NCI-H2107 (cell line): Measurements from ENCODE around the gene ZNF514.
A peak's percentile ranks its signal among the peaks of the same experiment; 100 is the strongest.
"Not testable (repeated sequence)": the region's sequence is repeated elsewhere in the genome, so short reads cannot be mapped to it uniquely, and the experiment has no call there.

Experiments used
- DNase-seq: peaks from one replicate; lab custom pipeline; 2025; lab: John Stamatoyannopoulos, UW

The ZNF514 gene

DNA sequence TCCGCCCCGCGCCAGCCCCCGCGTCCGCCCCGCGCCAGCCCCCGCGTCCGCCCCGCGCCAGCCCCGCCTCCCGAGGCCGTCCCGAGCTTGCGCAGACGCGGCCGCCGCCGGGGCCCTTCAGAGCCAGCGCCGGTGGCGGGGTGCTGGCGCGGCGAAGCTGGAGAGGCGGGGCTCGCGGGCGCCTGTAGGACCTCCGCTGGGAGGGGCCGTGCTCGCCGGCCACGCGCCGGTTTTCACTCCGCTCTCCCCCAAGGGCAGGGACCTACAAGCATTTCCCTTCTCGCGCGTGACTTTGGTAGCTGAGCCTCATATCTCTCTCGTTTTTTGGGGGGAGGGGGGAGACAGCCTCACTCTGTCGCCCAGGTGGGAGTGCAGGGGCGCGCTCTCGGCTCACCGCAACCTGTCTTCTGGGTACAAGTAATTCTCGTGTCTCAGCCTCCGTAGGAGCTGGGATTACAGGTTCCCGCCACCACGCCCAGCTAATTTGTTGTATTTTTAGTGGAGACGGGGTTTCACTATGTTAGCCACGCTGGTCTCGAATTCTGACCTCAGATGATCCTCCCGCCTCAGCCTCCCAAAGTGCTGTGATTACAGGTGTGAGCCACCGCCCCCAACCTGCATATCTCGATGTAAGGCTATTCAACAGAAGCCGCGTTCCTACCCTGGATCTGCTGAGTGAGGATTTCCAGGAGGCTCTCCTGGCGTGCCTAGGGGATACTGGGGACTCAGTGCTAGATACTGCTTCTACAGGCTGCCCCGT, at the start of gene ZNF514:
Gene ZNF514 (minus strand): TSS at position 159 of the 760 bp plus-strand sequence. CDS start 6,595 bp downstream, outside the sequence.
- no peak for DNase-seq

- no peak for DNase-seq
Measured at GRCh38 chr2:95208106-95208505, 48.5 kb upstream of the ZNF514 start.

DNA sequence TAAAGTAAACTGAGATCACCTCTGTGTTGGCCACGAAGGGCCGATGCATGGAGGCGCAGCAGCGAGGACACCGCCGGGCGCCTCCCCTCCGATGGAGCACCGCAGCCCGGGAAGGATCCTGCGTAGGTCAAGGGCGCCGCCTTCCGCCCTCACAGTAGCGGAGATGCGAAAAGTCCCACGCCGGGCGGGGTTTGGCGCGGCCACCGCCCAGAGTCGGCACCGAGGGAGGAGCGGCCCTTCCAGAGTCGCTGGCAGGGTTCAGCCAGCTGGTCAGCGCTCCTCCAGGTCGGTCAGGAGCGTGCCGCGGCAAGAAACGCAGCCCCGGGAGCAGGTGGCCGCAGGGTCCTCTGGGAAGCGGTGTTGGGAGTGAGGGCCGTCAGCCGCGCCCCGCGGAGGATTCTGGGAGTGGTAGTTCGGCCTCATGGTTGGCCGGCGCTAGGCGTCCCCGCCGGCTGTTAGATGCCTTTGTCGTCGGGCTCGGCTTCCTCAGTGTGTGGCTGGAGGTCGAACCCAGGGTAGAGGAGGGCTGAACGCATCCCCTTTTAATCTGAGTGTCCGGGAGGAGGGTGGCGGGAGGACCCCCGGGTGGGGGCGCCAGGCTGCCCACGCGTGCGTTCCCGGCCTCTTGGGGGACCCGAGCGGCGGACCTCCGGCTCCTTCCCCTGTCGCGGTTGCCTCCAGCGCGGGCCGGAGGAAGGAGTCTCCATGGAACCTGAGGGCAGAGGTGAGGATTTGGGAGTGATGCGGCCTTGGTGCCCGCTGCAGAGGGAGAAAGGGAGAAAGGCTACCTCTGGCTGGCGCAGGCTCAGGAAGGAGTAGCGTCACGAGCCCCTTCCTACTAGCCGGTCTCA, 47.7 kb upstream of the ZNF514 start, which contains the start of gene ZNF892:
Gene ZNF892 (plus strand): TSS at position 411 of the 851 bp plus-strand sequence. CDS start 295 bp downstream, at position 706.
- DNase-seq = peak; percentile 70

DNA sequence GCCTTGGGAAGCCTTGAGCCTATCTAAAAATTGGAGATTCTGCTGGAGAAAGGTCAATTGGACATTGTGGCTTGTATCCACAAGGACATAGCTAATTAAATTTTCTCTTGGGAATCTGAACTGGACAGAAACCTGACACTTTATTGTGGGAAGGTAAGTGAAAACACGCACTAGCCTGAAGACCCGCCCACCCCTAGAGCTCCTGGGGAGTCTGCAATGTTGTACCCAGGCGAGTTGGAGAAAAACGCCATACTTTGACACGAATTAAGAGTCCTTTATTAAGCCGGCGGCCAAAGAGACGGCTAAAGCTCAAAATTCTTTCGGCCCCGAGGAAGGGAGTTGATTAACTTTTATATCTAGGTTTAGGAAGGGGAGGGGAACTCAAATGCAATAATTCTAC, 46.4 kb upstream of the ZNF514 start:
- DNase-seq = no peak

DNA sequence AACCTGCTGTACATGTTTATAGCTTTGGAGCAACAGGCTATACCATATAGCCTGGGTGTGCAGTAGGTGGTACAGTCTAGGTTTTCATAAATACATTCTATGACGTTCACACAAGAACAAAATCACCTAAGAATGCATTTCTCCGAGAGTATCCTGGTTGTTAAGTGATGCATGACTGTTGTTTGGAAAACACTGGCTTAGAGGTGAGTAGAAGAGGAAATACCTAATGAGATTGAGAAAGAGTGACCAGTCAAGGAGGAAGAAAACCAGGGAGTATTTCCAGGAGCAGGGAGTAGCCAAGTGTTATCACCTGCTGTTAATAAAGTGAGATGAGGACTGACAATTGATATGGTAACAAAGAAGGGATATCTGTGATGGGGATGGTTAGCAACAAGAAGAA, 44.7 kb upstream of the ZNF514 start:
- no peak for DNase-seq

GRCh38 chr2:95203911-95204310, 44.3 kb upstream of the ZNF514 start:
- DNase-seq = no peak

DNA sequence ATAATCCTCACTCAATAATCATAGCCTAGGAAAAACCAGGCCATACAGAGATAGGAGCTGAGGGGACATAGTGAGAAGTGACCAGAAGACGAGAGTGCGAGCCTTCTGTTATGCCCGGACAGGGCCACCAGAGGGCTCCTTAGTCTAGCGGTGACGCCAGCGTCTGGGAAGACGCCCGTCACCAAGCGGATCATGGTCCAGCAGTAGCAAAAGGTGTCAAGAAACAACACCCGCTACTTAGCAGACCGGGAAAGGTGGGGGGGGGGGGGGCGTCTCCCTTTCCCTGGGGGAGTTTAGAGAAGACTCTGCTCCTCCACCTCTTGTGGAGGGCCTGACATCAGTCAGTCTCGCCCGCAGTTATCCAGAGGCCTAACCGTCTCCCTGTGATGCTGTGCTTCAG, 33.3 kb upstream of the ZNF514 start:
- not testable (repeated sequence) for DNase-seq

DNA sequence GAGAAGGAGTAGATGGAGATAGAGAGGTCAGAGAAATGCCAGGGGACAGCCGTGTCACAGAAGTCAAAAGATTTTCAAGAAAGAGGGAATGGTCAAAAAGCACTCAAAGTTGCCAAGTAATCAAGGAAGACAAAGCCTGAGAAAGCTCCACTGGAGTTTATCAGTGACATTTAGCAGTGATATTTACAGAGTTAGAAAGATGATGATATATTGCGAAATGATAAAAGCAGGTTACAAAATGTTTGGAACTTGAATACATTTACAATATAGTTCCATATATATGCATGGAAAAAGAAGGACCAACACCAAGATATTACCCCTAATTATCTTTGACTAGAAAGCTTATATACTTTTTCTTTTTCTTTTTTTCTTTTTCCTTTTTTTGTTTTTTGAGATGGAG, 26.3 kb upstream of the ZNF514 start:
- no peak for DNase-seq

GRCh38 chr2:95185197-95185596, 25.5 kb upstream of the ZNF514 start:
- no peak for DNase-seq

GRCh38 chr2:95181774-95182173, 22.1 kb upstream of the ZNF514 start:
- DNase-seq = no peak

DNA sequence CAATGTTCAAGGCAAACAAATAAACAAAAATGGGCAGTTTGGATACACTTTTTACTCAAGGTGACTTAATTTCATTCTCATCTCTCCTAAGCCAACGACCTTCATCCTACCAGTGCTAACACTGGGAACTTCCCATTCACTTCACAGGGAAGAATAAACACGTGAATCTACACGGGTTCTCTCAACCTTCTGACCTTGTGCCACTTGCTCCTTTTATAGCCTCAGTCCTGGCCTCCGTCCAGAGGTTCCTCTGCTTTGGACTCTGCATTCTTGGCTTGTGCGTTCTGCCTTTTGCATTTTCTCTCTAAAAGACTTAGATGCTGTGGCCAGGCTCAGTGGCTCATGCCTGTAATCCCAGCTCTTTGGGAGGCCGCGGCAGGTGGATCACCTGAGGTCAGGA, 19.8 kb upstream of the ZNF514 start:
- DNase-seq = no peak

GRCh38 chr2:95174031-95174542, 14.4 kb upstream of the ZNF514 start:
- DNase-seq = no peak

DNA sequence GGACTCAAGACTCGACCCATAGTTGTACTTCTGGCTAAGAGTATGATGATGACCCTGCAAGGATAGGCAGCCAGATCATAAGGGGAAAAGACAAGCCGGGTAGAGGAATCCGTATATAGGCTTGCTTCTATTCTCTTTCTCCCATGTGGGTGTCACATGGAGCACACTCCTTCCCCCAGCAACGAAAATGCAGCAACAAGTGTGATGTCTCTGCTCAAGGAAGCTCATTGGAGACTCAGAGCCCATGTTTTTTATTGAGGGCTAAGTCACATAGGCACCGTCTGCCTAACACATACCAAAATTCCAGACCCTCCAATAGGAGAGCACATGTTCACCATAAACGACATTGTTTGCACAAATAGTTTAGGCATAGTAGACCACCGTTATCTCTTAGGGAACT, 12.3 kb upstream of the ZNF514 start:
- DNase-seq = no peak

GRCh38 chr2:95166065-95166763, 6.6 kb upstream of the ZNF514 start:
- DNase-seq = no peak

DNA sequence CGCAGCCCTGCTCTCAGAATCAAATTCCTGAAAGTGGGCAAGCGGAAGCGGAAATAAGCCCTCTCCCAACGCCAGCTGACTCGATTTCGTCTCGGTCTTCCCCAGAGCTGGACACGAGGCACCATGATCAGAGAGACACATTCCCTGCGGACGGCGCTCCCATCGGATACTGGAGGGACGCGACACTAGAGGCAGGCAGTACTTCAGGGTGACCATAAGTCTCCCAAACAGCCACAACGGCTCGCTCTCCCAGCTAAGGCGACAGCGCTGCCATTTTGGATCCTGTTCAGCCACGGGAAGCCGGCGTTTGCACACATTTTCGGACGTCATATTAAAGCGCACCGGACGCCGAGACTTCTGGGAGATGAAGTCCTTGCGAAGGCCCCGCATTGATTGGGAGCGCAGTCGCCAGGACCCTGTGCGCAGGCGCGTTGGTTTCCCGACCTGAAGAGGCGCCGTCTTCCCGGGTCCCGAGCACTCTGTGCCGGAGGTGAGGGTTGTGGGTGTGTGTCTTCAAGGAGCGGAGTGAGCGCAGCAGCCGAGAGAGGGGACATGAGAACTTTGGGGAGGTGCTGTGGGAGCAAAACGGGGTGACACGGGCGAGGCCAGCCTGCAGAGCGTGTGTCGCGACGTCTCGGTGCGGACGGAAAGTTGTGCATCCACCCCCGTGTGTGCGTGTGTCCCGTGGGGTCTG, 5.9 kb upstream of the ZNF514 start, which contains the start of gene ZNF2:
Gene ZNF2 (plus strand): TSS at position 439 of the 694 bp plus-strand sequence. CDS start 10,418 bp downstream, outside the sequence.
- peak; percentile 96 for DNase-seq

GRCh38 chr2:95165030-95165370, 5.4 kb upstream of the ZNF514 start:
- DNase-seq = no peak

- no peak for DNase-seq
Measured at GRCh38 chr2:95158891-95159619, 593 bp downstream of the ZNF514 start.

GRCh38 chr2:95158441-95158840, 1.2 kb downstream of the ZNF514 start:
- no peak for DNase-seq

- no peak for DNase-seq
Measured at GRCh38 chr2:95149397-95149984, 10.2 kb downstream of the ZNF514 start.

- no peak for DNase-seq
Measured at GRCh38 chr2:95143838-95144237, 15.8 kb downstream of the ZNF514 start.
